ENCODE measurements around the gene CFAP57. TPM values are rescaled to one million over a fixed set of nuclear protein-coding genes. Genes with fewer than 3 reads are reported as not detected.

The CFAP57 gene
- total and polyA plus RNA-seq, 5 experiments from 2014 or later, result 0.04 TPM; not detected in 4

- DNase-seq (no peak), ATAC-seq (no peak)
- no peak overlapping the region for H3K4me3 Mint-ChIP-seq
- POLR2A ChIA-PET, result no interaction called here
- peaks cover 0 to 7% (median 0%) of the 10 kb centered on the region in 5 donors for H3K27me3 Mint-ChIP-seq
- H3K4me1 Mint-ChIP-seq, result peaks cover 0 to 6% (median 3%) of the 10 kb centered on the region in 4 donors
- no peak overlapping the region for H3K27ac Mint-ChIP-seq
- H3K9me3 Mint-ChIP-seq, result no peaks in the 10 kb centered on the region
- H3K36me3 Mint-ChIP-seq, result no peaks in the 10 kb centered on the region
These were observed 130.8 kb downstream of the CFAP57 start for GRCh38 chr1:43302721-43303470.

DNA sequence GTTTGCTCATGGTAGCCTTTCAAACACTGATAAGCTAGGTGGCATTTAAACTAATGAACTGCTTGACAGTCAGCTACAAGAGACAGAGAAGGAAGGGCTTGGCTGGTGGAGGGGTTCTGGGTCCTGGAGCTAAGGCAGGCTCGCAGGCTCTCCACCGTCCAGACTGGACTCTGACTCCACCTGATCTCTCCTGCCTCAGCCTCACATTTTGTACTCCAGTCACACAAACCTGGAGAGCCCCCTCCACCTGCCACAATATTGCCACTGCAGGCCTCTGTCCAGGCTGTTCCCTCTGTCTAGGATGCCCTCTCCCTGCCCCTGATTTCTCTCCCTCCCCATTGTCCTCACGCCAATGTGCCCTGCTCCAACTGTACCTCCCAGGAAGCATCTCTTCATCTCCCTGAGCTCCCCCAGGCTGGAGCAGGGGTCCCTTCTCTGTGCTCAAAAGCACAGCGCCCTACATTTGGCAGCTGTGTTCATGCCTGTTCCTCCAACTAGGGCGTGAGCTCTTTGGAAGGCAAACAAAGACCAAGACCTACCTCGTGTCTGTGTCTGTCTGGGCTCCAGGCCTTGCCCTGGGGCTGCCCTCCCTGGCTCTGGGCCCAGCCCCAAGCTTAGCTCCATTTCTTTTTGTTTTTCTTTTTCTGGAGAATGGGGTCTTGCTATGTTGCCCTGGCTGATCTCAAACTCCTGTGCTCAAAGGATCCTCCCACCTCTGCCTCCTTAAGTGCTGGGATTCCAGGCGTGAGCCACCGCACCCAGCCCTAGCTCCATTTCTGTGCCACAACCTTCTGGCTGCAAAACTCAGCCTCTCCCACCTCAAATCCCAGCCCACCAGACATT lies 131.6 kb downstream of the CFAP57 start:
- POLR2A ChIA-PET, result no interaction called here

More for the DNA sequence above, 131.6 kb downstream of the CFAP57 start:
- no peaks in the 10 kb centered on the region for H3K9me3 Mint-ChIP-seq
- peaks cover 0 to 6% (median 4%) of the 10 kb centered on the region in 4 donors for H3K4me1 Mint-ChIP-seq
- no peak overlapping the region for H3K27ac Mint-ChIP-seq
- H3K4me3 Mint-ChIP-seq, result no peak overlapping the region
- peaks cover 0 to 12% (median 0%) of the 10 kb centered on the region in 5 donors for H3K27me3 Mint-ChIP-seq
- ATAC-seq (no peak), DNase-seq (no peak)
- no peaks in the 10 kb centered on the region for H3K36me3 Mint-ChIP-seq

Small RNAs within 50 kb of the gene (microRNA-seq; reads per million reads assigned to microRNA genes)
- 1.0 reads per million for gene MIR6733 (ENCODE audit: borderline microRNAs expressed)

Other genes with a start within 250 kb of the CFAP57 start
- gene SLC2A1, start 213.5 kb upstream of the CFAP57 start, total RNA-seq, result 10 to 100 TPM; 57.2 to 57.3 TPM
- 10 to 100 TPM; 17.7 to 22.8 (median 22.0) TPM for gene SLC2A1, start 213.5 kb upstream of the CFAP57 start, polyA plus RNA-seq
- gene EBNA1BP2, start within 50 bp of the CFAP57 start, total RNA-seq, result 10 to 100 TPM; 27.3 to 30.4 TPM
- 10 to 100 TPM; 50.9 to 57.4 (median 54.9) TPM for gene EBNA1BP2, start within 50 bp of the CFAP57 start, polyA plus RNA-seq
- gene TMEM125, start 97.7 kb downstream of the CFAP57 start, total RNA-seq, result not detected
- gene TMEM125, start 97.7 kb downstream of the CFAP57 start, polyA plus RNA-seq, result under 1 TPM in 2 of 3 donors, not detected in 1; 0.23 to 0.33 TPM
- gene C1orf210, start 113.3 kb downstream of the CFAP57 start, total RNA-seq, result not detected
- gene C1orf210, start 113.3 kb downstream of the CFAP57 start, polyA plus RNA-seq, result under 1 TPM in 1 of 3 donors, not detected in 2; 0.13 TPM
- not detected for gene TIE1, start 128.7 kb downstream of the CFAP57 start, total RNA-seq
- not detected for gene TIE1, start 128.7 kb downstream of the CFAP57 start, polyA plus RNA-seq
- not detected for gene MPL, start 165.5 kb downstream of the CFAP57 start, total RNA-seq
- gene MPL, start 165.5 kb downstream of the CFAP57 start, polyA plus RNA-seq, result not detected
- gene CDC20, start 186.7 kb downstream of the CFAP57 start, total RNA-seq, result under 1 TPM; 0.39 to 0.77 TPM
- gene CDC20, start 186.7 kb downstream of the CFAP57 start, polyA plus RNA-seq, result under 1 TPM in 1 of 3 donors, not detected in 2; 0.59 TPM
- gene ELOVL1, start 195.7 kb downstream of the CFAP57 start, total RNA-seq, result 10 to 100 TPM; 30.3 to 30.8 TPM
- gene ELOVL1, start 195.7 kb downstream of the CFAP57 start, polyA plus RNA-seq, result 10 to 100 TPM; 39.8 to 49.4 (median 45.4) TPM
- 10 to 100 TPM; 28.5 to 29.8 TPM for gene MED8, start 217.5 kb downstream of the CFAP57 start, total RNA-seq
- 10 to 100 TPM; 16.8 to 34.7 (median 30.6) TPM for gene MED8, start 217.5 kb downstream of the CFAP57 start, polyA plus RNA-seq
- gene SZT2, start 217.6 kb downstream of the CFAP57 start, total RNA-seq, result 100 to 1,000 TPM; 133 to 138 TPM
- 1 to 10 TPM; 2.1 to 7.9 (median 4.9) TPM for gene SZT2, start 217.6 kb downstream of the CFAP57 start, polyA plus RNA-seq